Fibroblast of the aortic adventitia (primary cell): Measurements from ENCODE around the gene SLC25A42. TPM values are rescaled to one million over a fixed set of nuclear protein-coding genes. Genes with fewer than 3 reads are reported as not detected.
A peak's percentile ranks its signal among the peaks of the same experiment; 100 is the strongest.

Source experiments
- DNase-seq: peaks from one replicate; pipeline ENCODE4 v3.0.0-alpha.2; 2010; ENCODE audit warnings: low read depth
- H3K4me3 ChIP-seq: 2 replicates; pipeline ENCODE4 v1.5.1; 2011; ENCODE audit warnings: low read depth, mild to moderate bottlenecking, control low read depth, low read length, moderate library complexity
- total RNA-seq: library from RNA; depleted of rRNA; stranded (reverse); fragments of >200 nt; gene quantifications from 2 replicates; pipeline ENCODE4 v1.2.3, GENCODE V29; 2012; ENCODE audit warnings: low replicate concordance
- TF ChIP-seq, protein P1 (sequence below): IDR thresholded peaks from 2 replicates; pipeline ENCODE4 v1.5.1; 2011; ENCODE audit warnings: mild to moderate bottlenecking, low read length, control low read depth, inconsistent platforms; ENCODE audit not compliant: insufficient read depth

The SLC25A42 gene
- total RNA-seq, 1 donor, result 4.8 TPM

DNA sequence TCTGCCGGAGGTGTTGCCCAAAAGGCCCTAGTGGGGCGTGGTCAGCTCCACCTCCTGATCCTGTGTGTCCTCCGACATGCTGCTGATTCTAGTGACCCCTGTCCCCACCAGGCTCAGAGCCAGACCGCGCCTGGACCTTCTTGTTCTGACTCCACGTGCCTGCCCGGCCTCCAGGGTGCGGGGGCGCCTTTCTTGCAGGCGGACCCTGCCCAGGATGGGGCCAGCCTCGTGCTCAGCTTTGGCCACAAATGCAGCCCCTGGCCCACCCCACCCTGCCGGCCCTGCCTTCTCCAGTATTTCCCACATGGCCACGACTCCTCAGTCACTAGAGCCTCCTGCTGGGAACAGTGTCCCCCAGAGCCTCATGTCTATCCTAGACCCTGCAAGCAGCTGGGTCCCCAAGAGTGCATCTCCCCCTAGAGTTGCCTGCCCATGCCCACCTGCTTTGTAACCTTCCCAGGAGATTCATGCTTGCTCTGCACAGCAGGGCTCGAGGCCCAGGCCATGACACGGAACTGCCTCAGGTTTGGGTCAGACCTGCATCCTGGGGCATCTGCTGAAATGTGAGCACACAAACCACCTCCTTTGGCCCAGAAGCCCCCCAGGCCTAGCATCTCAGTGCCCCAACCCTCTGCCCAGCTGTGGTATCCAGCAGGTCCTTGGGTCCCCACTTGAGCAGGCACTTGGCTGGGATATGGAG is 47.5 kb downstream of the SLC25A42 start:
- no peak for DNase-seq
- TF ChIP-seq, protein P1, sequence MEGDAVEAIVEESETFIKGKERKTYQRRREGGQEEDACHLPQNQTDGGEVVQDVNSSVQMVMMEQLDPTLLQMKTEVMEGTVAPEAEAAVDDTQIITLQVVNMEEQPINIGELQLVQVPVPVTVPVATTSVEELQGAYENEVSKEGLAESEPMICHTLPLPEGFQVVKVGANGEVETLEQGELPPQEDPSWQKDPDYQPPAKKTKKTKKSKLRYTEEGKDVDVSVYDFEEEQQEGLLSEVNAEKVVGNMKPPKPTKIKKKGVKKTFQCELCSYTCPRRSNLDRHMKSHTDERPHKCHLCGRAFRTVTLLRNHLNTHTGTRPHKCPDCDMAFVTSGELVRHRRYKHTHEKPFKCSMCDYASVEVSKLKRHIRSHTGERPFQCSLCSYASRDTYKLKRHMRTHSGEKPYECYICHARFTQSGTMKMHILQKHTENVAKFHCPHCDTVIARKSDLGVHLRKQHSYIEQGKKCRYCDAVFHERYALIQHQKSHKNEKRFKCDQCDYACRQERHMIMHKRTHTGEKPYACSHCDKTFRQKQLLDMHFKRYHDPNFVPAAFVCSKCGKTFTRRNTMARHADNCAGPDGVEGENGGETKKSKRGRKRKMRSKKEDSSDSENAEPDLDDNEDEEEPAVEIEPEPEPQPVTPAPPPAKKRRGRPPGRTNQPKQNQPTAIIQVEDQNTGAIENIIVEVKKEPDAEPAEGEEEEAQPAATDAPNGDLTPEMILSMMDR, result no peak
- no peak overlapping the region for H3K4me3 ChIP-seq

DNA sequence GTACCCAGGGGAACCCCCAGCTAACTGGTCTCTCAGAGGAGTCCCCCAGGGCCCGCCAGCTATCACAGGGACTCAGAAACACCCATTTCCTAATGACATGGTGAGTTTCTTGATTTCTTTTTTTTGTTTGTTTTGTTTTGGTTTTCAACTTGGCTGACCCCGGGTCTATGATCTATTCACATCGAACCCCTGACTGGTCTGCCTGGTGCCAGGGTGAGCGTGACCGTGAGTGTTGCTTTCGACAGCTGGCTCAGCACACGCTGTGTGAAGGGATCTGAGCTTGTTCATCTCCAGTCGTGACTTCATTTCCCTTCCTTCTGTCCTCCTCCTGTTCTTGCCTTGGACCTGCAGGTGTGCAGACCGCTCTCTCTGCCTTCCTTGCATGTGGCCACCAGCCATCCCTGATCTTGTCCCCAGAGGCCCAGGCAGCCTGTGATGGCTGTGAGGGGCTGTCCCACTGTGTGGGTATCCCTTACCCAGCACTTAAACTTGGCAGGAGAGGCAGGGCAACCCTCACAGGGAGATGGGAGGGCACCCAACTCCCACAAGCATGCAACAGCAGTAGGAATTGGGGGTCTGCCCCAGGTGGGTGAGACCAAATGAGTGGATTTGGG is 48.3 kb downstream of the SLC25A42 start:
- no peak overlapping the region for H3K4me3 ChIP-seq
- no peak for DNase-seq
- TF ChIP-seq, protein P1, result no peak

DNA sequence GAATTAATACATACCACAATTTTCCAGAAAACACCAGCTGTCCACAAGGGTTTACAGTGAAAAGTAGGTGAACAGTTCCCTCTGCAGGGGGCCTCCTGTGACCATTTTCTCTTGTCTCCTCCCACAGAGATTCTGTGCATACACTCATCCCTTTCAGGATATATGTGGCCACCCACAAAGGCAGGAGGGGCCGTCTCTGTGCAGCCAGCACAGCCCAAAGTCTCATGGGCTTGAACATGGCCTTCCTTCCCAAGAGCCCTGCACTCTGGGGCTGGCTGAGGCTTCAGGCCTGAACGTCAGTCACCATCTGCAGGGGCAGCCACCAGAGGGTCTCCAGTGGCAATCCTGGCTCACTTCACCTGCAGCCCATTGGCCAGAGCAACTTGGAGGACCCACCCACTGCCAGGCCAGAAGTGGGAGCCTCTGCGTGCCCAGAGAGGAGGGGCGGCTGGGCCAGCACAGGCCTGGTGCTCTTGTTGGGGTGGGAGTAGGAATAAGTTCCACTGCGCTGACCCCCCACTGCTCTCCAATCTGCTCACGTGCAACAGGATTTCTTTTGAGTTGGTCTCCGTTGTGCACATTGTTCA is 49.3 kb downstream of the SLC25A42 start:
- H3K4me3 ChIP-seq, result no peak overlapping the region
- TF ChIP-seq, protein P1, result peak; percentile 8
- peak; percentile 30 for DNase-seq

DNA sequence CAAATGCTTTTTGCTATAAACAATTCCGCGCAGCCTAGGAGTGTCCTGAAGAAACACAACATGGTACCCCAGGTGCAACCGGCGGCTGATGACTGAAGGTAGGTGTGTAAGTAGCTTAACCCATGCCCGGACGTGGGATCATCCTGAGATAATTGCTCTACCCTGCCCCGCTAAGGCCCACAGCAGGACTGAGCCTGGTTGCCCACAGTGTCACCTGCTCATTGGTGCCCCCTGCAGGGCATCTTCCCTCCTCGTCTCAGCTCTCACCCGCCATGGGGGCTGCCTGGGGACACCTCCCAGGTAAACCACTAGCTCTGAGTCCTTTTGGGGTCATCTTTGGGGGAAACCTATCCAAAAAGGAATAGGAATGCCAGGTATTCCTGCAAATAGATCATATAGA is 52.2 kb downstream of the SLC25A42 start:
- TF ChIP-seq, protein P1, result peak; percentile 56
- DNase-seq, result peak; percentile 8
- no peak overlapping the region for H3K4me3 ChIP-seq

DNA sequence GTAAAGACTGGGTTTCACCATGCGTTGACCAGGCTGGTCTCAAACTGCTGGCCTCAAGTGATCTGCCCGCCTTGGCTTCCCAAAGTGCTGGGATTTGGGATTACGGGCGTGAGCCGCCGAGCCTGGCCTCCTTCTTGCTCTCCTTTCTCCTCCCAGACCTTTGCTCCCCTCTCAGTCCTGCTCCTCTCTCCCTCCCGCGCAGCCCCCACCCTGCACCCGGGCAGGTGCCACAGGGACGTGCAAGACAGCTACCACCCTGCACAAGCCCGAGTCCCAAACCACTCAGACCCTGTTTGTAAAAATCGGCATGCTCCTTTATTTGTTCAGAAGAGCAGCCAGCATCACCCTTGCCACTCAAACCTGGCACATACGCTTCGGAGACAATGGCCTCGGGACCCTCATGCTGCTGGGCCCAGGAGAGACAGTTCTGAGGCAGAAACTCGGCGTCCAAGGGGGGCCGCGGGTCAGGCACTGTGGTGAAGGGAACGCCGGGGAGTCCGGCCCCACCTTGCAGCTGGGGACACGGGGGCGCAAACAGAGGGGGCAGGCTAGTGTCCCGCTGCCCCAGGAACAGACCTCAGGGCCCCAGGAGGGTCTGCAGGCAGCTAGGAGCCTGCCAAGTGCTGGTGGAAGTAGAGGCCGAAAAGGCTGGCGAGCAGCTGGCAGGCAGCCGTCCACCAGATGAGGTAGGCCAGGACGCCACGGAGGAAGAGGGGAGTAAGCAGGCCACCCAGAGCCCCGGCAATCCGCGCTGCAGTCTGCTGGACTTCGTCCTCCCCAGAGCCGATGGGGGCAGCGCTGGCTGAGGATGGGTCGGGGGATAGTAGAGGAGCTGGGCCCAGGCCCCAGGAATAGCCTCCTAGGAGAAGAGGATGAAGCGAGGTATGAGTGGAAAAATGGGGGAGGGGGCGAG is 55.8 kb downstream of the SLC25A42 start:
- no peak overlapping the region for H3K4me3 ChIP-seq
- TF ChIP-seq, protein P1, result no peak
- DNase-seq, result no peak

DNA sequence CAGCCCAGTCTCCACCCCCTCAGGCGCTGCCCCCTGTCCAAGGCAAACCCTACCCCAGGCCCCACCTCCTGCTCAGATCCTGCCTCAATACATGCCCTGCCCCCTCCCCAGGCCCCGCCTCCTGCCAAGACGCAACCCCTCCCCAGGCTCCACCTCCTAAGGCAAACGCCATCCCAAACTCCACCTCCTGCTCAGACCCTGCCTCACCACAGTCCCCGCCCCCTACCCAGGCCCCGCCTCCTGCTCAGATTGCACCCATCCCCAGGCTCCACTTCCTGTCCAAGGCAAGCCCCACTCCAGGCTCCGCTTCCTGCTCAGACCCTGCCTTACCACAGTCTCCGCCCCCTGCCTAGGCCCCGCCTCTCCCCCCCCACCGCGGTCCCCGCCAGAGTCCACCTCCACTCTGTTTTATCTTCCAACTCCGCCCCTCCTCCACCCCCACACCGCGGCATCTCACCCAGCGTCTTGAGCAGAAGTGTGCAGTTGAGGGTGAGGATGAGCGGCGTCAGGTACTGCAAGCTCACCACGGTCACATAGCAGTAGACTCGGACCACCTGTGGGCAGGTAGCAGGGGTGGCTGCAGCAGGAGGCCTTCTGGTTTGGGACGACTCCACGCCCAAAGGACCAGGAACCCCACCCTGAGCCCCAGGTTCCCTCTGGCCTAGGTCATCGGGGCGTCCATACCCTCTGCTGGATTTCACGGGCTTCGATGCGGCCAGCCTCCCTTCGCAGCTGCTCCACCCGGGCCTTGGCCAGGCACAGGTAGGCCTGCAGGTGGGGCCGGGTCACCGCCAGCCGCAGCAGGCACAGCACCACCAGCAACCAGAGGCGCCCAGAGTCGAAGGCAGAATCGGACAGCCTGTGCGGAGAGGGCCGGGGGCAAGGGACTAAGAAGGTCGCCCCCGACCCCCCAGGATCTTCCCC is 56.8 kb downstream of the SLC25A42 start:
- peak; percentile 20 for DNase-seq
- H3K4me3 ChIP-seq, result no peak overlapping the region
- TF ChIP-seq, protein P1, result no peak
